CD4-positive, alpha-beta T cell treated with Interleukin-15 for 1 hour (primary cell): ENCODE results near the gene RNLS.

Experiments used
- DNase-seq: peaks from one replicate; pipeline ENCODE4 v3.0.0-alpha.2; 2020

RNLS gene

DNA sequence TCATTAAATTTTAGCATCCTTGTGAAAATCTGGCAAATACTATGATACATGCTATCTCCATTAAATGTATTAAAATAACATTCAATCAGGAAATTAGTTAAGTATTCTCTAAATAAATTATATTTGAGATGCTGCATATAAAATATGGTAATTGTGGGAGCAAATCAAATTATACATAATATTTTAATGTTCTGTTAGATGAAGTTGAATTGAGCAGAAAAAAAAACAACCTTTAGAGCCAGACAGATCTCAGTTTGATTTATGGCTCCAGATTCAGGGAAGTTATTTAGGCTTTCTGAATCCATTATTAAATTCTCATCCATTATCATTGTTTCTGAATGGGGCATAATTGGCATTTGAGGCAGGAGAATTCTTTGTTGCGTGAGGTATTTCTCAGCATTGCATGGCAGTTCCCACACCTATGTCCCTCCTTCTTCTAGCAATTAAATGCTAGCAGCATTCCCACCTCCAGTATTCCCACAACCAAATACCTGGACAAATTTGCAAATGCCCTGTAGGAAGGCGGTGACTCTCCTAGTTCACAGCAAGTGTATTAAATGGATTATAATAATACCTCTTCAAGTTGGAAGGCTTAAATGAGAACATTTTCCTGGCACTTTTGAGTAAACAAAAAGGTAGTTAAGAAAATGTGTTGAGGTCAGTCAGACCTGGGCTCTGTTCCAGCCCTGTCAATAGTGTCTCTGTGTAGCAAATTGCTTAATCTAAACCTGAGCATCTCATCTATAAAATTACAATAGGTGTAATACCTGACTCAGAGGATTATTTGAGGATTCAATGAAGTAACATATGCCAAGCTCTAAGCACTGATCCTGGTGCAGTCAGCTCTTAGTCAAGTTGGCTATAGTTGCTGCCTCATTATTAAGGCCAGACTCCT, 108.9 kb downstream of the RNLS start:
- DNase-seq = no peak

DNA sequence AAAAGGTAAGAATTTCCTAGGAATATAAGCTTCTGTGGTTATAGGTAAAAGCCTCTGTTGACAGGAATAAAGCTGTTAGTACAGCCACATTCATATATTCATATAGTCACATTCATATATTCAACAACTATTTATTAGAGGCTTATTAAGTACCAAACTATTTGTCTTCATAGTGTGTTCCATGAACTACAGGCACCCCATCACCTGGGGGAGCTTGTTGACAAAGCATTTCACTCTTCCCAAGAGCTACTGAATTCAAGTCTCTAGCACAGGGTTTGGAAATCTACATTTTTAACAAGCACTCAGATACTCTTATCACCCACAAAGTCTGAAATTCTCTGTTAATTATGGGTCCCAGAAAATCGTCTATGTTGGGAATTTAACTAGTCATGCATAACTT, 110.6 kb downstream of the RNLS start:
- DNase-seq = no peak

DNA sequence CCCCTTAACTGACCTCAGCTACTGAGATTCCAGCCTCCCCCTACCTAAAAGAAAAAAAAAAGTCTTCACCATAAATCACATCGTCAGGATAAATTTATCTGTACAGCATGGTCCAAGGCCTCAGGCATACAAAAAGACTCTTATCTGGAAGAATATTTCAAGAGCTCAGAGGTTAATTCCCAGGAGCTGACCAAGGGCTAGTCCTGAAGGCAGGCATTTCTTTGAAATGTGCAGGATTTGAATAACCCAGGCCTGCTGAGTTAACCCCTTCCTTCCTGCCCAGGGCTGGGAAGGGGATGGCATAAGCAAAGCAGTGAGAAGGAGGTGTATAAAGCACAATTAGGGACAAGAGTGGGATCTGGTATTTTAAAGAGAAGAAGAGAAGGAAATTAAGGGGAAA, 111.2 kb downstream of the RNLS start:
- DNase-seq = no peak

DNA sequence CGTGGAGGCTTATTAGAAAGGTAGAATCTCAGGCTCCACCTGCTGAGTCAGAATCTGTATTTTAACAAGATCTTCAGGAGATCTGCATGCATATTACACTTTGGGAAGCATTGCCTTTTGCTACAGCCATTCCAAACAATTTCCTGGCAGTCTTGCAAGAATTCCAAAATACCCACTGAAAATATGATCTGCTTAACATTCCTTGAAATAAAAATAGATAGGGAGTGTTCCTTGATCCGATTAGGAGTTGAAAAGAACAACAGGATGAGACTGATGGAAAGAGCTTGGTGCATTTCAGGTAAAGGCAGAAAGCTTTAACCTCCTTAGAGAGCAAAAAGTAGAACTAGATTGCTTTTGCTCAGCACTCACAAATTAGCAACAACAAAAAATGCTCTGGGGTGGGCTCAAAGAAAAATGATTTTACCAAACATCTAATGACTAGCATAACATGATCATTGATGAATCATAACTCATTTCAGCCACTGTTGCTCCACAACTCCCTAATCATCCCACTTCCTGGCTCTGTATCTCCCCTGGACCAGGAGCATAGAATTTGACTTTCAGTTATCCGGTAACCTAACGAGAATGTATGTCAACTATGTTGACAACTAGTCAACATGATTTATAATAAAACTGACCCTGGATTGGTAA, 115.2 kb downstream of the RNLS start:
- DNase-seq = no peak

DNA sequence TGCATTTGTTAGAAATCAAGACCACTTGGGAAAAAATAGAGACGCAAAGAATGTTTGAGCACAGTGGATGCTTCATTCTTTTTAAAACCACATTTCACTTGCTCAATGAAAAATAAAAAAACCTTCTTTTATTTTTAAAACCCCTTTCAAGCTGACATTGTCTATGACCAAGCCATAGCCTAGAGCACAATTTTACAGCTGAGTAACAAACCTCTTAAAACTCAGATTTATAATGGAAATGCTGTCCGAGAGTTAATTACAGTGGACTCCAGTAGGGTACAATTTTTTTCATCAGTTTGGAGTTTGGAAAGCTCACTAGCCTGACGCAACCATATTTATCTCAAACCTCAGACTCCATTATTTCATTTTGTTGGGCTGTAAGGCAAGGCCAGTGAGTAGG, 116.3 kb downstream of the RNLS start:
- DNase-seq = no peak

DNA sequence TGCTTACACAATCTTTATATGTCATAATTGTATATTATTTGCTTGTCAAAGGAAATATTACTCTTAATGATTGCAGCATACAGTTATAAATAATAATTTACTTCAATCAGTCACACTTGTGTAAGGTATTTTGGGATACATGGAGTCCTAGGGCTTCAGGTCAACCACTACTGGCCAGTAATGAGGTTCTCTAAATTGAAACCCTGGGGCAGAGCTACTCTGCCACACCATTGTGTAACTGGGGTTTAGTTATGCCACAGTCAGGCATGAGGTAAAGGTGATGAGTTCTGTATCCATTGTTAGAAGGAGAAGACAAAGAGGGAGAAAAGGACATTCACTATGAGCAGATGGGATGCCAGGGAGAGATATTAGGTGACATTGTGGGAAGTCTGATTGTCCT, 117.4 kb downstream of the RNLS start:
- no peak for DNase-seq

DNA sequence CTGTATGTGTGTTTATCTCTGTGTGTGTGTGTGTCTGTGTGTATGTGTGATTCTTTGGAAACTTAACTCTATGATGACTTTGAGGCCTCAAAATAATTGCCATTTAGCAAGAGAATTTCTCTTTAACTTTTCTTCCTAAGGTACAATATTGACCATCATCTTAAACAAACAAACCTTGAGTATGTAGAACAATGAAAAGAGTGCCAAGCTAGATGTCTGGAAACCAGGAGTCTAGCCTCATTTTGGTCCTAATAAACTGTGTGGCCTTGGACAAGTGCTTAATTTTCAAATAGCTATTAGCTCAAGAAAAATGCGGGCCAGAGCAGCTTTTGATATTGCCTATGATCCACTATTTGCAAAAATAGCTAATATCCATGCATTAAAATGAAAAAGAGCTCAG, 119.3 kb downstream of the RNLS start:
- DNase-seq = no peak

DNA sequence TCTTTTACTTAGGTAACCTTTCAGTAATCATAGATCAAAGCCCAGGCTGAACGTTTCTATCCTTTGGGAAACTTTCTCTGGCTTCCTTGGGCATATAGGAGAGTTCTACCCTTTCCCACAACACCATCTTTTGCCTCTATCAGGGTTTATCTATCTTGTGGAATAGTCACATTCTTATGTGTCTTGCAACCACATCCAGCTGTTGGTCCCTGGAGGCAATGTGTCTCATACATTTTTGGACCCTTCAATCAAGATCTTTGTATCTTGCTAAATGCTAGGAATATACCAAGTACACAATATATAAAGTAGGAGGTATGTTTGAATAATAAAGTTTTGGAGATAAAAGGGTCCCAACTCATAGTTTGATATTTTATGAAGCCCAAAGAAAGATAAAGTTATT, 121.7 kb downstream of the RNLS start:
- no peak for DNase-seq

DNA sequence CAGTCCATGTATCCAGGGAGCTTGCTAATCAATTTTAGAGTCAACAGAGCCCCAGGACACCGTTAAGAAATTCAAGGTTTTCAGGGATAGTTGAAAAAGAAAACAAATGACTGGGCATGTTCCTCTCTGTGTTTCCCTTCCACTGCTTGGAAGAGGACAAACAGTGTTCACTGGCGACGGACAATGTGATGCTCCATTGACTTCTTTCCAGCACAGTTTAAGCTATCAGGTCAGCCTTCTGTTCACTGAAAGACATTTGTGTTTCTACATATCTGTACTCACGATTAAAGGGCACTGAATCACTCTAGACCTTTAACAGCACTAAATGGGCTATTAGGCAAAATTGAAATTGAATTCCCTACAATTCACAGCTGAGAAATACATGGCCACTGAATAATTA, 123.6 kb downstream of the RNLS start:
- DNase-seq = no peak

DNA sequence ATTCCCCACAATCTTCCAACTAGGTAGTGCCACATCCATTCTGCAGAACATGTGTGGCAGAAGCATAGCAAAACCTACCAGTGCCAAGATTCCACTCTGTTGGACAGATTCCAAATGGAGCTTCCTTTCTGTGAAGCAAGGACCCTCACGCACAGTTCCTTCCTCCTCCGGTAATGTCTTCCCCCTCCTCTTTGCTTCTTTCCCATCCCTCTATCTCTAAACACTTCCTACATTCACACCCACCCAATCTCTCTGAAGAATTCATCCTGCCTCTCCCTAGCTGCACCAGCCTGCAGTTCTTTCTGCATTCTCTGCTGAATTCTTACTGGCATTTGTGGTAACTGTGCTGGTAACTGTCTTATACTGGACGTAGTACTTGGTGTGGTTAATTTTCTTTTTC, 124.9 kb downstream of the RNLS start:
- no peak for DNase-seq

DNA sequence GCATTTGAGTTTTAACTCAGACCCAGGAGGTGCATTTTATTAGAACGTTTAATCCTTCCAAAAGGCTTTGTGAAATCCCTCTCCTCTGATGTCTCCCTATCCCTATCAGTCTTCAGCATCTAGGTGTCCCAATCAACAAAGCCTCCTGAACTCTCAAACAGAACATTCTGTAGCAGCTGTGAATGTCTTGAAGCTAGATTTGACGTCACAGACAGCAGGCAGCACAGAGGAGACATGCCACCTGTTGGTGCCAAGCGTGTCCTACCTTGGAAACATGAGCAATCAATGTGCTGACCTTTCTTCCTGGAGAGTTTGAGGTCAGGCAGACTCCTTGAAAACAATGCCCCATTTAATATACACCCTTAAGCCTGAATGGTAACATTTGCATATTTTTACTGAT, 125.5 kb downstream of the RNLS start:
- no peak for DNase-seq

DNA sequence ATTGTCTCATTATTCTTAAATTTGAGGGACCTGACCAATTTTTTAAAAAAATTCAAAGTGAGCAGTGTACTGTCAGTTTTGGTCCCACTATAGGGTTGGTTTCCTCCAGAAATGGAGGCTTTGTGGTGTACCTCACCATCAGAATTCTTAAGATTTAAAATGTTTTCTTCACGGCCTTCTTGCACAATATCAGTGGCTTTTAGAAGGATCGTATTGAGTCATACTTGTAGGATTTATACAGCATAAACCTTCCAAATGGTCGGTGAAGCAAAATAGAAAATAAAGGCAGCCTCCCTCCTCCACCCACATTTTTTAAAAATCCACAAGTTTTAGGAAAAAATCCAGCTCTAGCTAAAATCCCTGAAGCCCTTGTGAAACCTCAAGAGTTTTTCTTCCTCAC, 126.4 kb downstream of the RNLS start:
- DNase-seq = no peak

DNA sequence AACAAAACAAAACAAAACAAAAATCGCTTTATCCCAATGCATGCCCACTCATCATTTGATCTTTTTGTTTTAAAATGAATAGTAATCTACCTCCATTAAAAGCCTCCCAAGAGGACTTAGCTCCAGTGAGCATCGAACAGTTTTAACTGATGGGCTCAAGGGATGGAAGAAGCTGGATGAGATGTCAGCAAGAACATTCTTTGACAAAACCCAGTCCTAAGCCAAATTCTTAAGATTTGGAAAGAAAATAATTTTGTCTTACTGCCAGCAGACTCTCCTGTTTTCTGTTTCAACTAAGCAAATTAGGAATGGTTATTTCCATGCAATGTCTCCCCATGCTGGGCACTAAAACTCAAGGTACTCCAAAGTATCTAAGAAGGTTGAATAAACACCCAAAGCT, 127.3 kb downstream of the RNLS start:
- DNase-seq = no peak

DNA sequence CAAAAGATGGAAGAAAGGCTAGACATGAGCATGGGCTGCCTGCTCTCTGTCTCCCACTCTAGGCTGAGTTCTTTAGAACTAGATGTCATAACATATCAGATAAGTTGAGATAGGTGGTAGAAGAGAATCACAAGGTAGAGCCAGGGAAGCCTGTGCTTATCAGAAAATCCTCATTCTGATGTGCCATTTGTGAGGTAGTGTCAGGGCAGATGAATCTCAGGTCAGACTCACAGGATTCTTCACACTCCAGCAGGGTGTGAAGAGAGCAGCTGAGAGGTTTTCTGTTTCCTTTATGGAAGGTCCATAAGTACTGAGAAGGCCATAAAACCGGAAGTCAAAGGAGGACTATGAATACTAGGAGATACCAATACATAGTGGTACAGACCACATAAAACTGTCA, 132.9 kb downstream of the RNLS start:
- no peak for DNase-seq

DNA sequence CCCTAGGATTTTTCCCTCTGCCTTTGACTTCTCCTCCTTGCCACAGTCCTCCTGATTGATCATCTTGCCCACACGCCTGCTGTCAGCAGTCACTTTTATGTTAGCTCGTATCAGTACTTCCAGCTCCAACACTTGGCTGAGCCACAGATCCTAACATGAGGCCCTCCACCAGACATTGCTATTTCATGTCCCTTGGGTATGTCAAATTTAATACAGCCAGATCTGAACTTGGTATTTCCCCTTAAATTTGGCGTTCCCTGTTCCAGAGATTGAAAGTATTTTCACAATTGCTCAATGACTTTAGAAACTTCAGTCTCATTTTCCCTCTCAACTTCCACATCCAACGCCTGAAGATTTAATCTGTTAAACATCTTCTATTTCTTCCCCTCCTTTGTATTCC, 140.4 kb downstream of the RNLS start:
- DNase-seq = no peak

DNA sequence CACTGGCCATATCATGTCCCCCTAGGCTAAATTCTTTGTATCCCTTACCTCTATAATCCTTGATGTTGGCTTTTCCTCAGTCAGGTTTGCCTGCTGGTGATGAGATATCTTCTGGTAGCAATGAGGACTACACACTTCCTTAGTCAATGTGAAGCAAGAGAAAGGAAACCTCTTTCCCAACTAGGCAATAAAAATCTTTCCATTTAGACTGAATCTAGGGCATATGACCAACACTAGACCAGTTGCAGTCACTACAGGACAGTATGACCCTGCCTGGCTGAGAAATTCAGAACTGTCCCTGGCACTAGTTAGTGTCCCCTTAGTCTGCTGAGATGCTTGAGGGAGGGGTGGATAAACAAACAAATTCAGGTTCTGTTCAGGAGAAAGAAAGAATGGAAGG, 142.6 kb downstream of the RNLS start:
- DNase-seq = no peak

DNA sequence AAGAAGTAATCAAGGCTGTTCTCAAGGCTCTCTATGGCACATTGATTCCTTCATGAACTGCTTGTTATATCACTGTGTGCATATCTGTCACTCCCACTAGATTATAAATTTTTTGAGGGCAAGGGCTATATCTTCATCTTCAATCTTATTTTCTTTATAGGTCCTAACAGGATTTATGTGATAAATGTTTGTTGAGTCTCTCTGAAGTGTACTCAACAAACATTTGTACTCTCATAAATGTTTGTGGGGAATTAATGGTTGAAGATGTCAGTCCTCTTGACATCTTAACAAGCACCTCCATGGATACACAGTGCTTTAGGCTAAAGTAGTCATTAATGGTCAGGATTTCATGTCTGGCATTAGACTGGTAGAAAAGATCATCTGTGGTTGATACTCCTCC, 143.2 kb downstream of the RNLS start:
- no peak for DNase-seq

DNA sequence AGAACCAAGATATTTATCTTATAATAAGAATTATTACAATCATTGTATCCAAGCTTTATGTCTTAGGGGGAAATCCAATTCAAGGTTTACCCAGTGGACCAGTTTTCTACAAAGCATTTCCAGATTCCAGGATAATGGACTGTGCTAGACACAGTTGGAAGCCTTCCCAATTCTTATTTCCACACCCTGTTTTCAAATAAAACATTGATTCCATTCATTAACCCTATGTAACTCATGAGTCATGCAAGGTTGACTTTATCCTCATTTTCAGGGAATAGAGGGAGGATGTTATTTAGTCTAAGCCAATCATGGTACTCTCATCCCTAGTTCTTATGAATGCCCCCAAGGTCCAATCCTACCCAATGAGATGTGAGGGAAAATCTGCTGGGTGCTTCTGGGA, 145.7 kb downstream of the RNLS start:
- no peak for DNase-seq

DNA sequence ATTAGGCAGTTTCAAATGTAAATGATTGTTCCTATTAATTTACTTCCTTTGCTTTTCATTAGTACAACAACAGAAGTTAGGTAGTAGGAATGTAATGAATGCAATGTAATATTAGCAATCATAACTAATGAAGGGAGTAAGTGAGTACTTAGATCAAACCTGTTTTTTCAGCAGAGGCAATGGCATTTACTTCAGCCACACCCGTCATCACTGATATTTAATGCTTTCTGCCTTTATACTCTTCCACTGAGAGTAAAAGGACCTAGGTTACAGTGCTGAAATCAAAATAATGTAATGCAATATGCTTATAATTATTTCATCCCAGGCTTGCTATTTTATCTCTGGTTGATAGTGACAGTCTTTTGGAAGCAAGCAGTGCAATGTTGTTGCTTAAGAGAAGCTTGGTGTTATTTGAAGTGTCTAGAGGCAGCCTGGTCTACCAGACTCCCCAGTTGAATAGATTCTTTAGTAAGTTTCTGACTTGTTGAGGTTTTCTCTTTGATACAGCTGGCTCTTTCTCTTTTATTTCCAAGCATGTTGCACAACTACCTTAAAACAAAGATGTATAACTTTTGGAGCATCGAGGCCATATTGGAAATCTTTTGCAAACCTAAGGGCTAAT, 149.4 kb downstream of the RNLS start:
- DNase-seq = no peak

DNA sequence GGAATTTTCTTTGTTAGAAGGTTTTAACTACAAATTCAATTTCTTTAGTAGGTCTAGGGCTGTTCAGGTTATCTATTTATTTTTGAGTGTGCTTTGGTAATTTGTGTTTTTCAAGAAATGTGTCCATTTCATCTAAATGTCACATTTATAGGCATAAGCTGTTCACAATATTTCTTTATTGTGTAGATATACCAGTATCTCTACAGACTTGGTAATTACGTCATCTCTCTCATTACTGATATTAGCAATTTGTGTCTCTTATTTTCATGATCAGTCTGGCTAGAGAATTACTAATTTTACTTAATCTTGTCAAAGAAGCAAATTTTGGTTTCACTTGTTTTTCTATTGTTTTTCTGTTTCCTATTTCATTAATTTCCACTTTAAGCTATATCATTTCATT, 152.0 kb downstream of the RNLS start:
- DNase-seq = no peak

DNA sequence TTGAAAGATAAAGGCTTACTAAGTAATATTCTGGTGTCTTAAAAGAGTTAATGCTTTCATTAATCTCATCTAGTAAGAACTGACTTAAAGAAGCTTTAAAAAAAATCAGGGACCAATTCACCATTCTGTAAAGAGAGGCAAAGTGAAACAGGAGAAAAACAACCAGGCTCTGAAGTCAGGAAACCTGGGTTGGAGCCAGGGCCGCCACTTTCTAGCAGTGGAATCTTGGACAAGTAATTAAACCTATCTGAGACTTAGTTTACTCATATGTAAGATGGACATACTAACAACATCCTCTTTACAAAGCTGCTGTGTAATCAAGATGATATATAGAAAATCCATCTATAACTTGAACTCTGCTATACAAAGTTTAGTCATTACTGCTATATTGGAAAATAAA, 154.1 kb downstream of the RNLS start:
- no peak for DNase-seq

DNA sequence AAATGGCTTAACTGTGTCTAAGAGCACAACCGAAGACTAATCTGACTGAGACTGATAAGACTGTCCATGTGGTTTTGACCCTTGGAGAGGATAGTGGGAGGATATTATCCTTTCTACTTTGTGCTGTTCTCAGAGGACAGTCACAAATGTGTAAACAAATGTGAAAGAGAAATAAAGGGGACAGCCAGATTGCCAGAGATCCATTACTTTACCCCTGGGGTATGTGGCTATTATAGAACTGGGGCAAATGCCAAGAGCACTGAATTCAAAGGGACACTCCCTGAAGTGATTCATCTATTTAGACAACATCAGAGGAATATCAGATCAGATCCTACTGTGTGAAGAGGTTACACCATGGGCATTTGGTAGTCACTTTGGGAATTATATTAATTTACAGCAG, 154.7 kb downstream of the RNLS start:
- no peak for DNase-seq

DNA sequence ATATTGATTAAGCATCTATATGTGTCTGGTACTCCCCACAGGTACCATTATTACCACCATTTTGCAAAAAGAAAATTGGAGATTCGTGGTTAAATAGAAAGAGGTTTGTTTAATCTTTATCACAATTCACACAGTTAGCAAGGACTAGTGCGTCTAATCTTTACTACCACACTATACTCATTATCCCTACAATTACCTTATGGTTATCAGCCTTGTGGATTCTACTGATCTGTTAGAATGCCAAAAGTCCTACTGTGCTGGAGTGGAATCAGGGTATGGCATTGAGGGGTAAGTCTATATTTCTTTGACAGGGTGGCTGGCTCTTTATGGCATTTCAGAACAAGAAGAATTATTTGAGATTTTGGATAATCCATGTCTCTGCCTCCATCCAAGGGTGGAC, 156.1 kb downstream of the RNLS start:
- DNase-seq = no peak

DNA sequence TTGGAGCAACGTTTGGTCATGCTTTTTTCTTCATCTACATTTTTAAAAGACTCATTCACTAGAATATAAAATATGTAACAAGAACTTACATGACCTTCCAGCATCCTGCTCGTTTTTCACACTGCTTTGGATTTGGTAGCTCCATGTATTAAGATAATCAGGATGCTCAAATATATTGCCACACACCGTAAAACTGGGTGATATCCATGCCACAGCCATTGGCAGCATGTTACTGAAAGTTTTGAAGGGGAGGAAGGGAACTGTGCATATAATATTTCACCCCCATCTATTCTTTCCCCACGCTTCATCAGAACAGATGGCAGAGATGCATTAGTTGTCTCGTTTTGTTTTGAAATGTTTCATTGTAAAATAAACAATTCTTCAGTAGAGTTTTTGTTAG, 158.2 kb downstream of the RNLS start:
- no peak for DNase-seq
